GM18498 (cell line): Measurements from ENCODE around the gene MS4A15.
"Not testable (repeated sequence)": the region's sequence is repeated elsewhere in the genome, so short reads cannot be mapped to it uniquely, and the experiment has no call there.

ENCODE experiments used
- ATAC-seq: cut with Tn5 transposase; IDR thresholded peaks from one replicate; pipeline ENCODE4 v1.9.1; 2021; ENCODE audit warnings: mild to moderate bottlenecking, moderate library complexity; ENCODE audit not compliant: unreplicated experiment

MS4A15 gene

DNA sequence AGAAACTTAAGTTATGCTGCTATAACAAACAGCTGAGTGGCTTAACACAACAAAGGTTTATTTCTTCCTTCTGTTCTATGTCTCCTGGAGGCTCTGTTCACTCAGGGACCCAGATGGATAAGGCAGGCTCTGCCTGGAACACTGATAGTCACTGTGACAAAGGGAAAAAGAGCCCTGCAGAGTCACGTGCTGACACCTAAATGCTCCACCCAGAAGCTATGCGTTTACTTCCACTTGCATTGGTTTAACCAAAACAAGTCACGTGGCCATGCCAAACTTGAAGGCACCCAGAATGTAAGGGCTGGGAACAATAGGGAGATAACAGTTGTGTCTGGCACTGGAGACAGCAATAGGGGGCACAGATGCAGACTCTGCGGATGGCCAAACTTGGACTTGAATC is 3.4 kb upstream of the MS4A15 start:
- no peak for ATAC-seq

DNA sequence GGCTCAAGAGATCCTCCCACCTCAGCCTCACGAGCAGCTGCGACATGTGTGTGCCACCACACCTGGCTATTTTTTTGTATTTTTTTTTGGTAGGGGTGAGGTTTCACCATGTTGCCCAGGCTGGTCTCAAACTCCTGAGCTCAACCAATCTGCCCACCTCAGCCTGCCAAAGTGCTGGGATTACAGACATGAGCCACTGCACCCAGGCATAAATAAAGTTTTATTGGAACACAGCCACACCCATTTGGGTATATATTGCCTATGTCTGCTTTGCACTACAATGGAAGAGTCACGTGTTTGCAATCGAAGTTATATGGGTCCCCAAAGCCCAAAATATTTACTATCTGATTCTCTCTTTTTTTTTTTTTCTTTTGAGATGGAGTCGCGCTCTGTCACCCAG is 1.8 kb upstream of the MS4A15 start:
- ATAC-seq = no peak

DNA sequence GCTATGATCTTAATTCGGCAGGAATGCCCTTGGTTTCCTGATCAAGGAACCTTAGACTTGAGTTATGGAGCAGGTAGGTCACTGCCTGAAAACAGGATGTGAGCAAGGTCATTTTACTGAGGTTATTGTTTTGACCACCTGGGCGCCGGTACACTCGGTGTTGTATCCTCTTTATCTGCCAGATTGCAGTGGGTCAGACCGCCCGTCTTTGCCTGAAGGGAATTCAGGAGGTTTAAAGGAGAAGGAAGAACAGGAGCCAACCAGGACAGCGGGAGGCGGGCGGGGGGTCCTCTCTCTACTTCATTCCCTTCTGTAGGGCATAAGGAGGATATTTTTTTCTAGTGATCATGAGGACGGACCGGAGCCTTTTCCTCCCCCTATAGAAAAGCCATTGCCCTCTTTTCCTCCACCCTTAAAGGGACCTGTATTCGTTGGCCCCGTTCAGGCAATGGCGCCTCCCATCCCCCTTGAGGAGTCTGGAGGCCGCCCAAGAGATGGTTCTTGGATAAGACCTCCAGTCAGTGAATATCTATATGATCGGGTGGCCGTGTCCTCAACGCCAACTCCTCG is 649 bp downstream of the MS4A15 start:
- no peak for ATAC-seq

DNA sequence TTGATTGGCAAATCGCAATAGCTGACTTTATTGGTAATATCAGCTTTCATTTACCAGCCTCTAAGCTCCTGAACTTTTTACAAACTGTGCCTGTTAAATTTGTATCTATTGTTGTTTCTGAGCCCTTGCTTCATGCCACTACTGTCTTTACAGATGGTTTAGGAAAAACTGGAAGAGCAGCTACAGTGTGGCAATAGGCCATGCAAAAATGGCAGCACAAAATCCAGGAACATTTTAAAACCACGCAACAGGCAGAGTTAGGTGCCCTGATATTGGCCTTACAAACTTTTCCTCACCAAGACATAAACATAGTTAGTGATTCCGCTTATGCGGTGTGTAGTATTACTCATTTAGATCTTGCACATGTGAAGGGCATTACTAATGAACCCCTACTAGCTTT is 2.0 kb downstream of the MS4A15 start:
- ATAC-seq = not testable (repeated sequence)

DNA sequence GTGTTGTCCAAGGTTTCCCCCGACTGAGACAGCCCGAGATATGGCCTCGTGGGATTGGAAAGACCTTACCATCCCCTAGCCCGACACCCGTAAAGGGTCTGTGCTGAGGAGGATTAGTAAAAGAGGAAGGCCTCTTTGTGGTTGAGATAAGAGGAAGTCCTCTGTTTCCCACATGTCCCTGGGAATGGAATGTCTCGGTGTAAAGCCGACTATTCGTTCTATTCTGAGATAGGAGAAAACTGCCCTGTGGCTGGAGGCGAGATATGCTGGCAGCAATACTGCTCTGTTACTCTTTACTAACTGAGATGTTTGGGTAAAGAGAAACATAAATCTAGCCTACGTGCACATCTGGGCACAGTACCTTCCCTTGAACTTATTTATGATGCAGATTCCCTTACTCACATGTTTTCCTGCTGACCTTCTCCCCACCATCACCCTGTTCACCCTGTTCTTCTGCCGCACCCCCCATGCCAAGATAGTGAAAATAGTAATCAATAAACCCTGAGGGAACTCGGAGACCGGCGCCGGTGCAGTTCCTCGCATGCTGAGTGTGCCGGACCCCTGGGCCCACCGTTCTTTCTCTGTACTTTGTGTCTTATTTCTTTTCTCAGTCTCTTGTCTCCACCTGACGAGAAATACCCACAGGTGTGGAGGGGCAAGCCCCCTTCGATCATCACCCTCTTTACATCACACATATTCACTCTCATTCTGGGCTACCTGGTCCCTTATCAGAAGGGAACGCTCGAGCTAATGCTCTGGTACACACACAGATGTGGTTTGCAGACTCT is 3.0 kb downstream of the MS4A15 start:
- ATAC-seq = not testable (repeated sequence)

DNA sequence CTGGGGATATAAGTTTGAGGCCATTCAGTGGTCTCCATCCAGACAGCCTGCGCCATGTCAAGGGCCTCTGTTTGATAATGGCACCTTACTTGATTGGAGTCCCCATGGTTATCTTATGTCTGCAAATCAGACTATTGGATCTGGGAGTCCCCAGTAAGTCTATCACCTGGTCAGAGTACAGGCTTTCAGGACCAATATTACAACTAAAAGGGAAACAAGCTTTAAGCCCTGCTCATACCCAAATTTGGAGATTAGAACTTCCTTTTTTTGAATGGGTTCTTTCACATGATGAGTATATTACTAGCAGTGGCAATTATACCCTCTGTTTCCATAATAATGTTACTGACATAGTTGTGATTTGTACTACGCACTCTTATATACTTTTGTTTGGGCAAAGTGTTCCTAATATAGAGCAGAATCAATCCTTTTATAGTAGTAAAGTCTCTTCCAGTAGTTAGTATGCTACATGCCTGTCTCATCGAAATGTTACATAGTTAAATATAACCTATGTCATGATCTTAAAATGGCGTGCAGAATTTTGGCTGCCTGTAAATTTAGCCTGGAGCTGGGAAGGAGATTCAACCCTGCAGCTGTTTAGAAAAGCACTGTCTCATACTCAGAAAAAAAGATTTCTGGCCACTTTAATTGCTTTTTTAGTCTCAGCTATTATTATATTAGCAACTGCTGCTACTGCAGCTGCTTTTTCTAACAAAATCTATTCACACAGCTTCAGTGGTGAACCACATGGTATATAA is 4.9 kb downstream of the MS4A15 start:
- peak; percentile 36 for ATAC-seq

DNA sequence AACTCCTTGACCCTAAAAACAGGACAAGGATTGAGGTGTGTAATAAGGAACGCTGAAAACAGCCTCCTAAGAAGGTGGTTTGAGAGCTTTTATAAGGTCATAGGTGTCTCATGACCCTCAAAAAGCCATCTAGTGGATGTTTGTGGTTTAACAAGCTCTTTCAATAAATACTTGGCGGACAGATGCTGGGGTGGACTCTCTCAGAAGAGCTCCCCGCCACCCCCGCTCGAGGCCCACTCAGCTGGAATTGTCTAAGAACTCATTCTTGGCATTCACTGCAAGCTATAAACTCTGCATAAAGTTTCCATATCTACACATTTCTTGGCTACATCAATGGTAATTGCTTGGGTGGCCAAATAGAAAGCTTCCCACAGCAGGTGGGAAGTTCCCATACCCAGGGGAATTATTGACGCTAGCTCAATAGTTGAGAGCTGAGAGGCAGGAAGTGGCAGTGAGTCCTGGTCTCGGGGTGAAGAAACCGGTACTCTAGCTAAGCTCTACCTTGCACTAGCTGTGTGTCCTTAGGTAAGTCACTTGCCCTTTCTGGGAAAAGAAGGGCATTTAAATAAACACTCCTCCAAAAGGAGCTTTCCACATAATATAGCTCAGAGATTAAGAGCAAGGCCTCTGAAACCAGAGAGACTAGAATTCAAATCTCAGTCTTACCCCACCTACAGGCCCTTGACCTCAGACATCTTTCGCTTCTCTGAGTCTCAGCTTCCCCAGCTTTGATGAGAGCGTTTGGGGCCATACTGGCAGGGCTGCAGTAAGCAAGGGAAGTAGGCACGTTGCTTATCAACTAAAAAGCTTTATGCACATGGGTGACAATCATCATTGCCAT is 6.4 kb downstream of the MS4A15 start:
- peak; percentile 67 for ATAC-seq

DNA sequence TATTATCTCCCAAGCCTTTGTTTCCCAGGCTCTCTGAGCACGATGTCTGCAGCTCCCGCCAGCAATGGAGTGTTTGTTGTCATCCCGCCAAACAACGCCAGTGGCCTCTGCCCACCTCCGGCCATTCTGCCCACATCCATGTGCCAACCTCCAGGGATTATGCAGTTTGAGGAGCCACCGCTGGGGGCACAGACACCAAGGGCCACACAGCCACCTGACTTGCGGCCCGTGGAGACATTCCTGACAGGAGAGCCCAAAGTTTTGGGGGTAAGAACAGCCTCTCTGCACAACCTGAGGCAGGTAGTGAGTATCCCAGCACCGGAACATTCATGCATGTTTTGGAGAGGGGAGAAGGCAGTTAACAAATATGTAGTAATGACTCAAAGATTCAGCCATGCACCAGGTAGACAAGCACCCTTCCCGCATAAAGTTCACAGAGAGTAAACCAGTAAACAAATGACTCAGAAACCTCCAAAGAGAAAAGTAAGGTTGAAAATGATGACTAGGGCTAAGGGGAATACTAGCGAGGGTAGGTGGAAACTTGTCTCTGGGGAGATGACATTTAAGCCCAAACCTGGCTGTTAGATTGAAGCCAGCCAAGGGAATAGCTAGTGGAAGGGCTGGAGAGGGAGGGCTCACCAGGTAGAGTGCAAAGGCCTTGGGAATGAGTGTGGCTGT is 7.2 kb downstream of the MS4A15 start:
- no peak for ATAC-seq

DNA sequence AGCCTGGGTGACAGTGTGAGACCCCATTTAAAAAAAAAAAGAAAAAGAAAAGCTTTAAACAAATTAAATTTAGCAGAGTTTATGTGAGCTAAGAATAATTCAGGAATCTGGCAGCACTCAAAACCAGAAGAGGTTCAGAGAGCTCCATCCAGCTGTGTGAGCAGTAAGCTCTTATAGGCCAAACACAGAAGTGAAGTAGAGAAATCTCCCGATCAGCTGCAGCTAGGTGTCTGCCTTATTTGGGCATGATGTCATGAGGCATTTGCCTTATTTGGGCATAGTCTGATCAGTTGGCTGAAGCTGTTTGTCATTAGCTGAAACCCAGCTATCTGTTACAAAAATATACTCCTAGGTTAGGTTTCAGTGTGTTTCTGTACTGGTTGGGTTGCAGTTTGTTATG is 8.2 kb downstream of the MS4A15 start:
- ATAC-seq = peak; percentile 32

DNA sequence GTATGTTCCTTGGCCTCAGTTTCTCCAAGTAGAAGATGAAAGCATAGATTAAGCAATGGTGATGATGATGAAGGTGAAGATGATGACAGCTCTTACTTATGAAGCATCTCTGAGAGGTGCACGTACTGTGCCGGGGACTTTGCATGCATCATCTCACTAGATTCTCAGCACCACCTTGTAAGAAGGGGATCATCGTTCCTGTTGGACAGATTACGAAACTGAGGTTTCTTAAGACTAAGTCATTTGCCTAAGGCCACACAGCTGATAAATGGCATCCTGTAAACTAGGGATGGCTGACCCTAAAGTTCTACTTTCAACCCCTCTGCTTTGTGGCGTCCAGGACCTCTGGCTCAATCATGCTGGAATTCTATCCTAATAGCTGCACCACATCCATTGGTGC is 8.7 kb downstream of the MS4A15 start:
- no peak for ATAC-seq

DNA sequence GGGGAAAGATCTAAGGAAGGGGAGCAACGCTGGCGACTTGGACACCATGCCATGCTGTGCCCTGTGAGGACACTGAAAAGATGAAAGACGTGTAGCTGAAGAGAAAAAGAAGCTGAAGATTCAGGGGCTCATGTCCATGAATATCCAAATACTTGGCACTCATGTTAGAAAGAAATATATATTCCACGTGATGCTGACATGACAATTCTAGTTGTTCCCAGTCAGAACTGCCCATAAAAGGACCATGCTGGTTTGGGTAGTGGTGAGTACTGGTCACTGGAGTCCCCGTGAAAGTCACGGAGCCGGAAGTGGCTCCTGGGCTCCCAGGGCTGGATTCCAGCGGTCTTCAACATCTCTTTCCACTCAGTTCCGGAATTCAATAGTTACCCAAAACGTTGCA is 9.9 kb downstream of the MS4A15 start:
- ATAC-seq = no peak

DNA sequence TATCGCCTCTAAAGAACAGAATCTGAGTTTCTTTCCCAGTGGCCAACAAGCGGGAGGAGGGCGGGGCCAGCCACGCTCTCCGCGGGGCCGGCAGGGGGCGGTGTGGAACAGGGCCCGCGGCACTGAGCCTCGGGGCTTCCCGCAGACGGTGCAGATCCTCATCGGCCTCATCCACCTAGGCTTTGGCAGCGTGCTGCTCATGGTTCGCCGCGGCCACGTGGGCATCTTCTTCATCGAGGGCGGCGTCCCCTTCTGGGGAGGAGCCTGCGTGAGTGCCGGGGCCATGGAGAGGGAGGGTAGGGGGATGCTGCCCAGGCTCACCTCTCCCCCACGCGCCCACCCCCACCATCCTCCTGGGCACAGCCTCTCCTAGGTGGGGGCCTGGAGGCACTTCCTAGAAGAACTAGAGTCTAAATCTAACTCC is 10.7 kb downstream of the MS4A15 start:
- ATAC-seq = no peak

DNA sequence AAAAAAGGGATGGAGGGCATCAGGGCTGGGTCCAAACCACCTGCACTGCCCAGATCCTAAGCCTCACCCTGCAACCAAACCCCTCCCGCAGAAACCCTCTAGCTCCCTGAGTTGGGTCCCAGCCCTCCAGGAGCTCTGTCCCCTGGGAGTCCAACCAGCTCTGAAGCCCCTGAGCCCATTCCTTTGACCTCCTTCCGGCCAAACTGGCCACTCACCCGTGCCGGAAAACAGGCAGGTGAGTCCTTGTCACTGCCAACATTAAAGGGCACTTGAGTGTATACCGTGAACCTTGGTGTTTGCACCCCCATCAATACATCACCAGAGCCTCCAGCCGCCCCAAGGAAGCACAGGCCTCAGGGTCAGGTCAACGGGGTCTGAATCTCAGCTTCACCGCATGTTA is 11.5 kb downstream of the MS4A15 start:
- ATAC-seq = no peak

DNA sequence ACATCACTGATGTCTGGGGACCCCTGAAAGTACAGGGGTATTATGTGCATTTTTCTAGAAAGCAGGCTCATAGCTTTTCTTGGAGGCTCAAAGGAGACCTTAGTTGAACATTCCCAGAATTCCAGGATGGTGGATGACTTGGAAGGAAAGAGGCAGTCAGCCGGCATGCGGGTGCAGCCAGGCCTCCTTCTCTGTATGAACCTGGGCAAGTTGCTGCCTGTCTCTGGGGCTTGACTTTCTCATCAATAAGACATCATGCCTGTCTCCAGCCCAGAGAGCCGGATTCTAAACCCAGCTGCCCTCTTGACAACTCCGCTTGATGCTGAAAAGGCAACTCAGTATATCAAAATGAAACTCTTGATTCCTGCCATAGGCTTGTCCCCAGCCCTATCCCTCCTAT is 12.6 kb downstream of the MS4A15 start:
- no peak for ATAC-seq

DNA sequence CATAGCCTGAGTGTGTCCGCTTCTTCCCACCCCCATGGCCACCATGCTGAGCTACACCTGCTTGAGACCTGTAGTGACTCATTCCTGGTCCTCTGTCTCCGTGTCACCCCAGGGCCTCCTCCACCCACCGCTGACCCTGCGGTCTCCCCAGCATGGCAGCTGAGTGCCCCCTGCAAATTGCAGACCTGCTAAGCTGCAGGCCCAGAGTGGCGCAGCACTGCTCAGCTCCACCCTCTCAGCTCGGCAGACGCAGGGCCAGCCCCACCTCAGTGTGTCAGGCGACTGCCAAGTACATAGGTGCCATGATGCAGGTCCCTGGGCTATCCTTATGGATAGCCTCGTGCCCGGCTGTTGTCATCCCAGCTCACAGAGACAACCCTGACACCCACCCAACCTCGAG is 13.1 kb downstream of the MS4A15 start:
- ATAC-seq = no peak

DNA sequence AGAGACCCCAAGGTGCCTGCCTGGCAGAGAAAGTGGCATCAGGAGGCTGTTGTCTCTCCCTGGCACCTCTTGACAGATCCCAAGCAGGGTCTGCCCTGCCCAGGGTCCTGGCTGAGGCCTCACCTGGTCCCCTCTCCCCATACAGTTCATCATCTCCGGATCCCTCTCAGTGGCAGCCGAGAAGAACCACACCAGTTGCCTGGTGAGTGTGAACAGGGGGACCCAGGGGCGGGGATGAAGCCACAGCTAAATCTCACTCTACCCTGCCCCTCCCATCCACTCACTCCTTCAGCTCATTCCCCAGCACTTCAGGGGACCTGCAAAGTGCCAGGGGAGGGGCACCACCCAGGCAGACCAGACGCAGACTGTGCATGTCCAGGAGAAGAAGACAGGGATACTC is 14.5 kb downstream of the MS4A15 start:
- ATAC-seq = no peak

DNA sequence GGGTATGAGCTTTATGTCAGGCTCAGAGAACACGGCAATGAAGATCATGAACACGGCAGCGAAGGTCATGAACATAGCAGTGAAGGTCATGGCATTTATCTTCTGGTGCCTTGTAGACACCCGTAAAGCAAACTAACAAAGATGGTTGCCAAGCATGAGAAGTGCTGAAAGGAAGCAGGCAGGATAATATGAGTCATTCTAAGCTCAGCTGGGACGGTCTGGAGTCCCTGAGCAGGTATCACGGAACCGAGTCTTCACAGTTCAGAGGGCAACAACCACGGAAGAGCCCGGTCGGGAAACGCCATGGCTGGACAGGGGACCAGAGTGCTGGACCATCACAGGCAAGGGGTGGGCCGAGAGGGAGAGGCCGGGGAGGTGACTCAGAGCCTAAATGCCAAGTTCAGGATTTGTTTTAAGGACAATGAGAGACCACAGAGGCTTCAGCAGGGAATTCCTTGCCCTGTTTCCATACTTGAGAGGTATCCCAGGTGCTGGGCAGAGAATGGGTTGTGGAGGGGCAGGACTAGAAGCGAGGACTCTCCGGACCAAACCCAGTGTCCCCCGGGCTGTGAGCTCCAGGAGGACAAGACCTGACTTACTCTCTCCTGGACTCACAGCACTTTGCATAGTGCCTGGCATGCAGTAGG is 15.3 kb downstream of the MS4A15 start:
- no peak for ATAC-seq

DNA sequence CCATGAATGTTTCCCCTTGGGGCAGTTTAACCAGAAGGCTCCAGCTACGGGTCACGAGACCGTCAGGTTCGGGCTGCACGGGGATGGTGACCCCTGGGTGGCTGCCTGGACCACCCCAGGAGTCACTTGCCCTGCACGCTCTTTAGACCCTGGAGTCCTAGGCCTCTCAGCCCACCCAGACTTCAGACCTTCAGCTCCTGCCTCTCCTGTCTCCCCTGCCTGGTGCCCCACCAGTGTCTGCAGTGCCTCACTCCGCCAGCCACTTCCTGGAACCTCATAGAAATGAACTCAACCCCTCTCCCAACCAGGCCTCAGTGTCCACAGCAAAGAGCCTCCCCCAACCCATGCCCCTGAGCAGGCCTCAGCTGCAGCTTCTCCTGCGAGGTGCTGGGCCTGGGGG is 16.0 kb downstream of the MS4A15 start:
- no peak for ATAC-seq

DNA sequence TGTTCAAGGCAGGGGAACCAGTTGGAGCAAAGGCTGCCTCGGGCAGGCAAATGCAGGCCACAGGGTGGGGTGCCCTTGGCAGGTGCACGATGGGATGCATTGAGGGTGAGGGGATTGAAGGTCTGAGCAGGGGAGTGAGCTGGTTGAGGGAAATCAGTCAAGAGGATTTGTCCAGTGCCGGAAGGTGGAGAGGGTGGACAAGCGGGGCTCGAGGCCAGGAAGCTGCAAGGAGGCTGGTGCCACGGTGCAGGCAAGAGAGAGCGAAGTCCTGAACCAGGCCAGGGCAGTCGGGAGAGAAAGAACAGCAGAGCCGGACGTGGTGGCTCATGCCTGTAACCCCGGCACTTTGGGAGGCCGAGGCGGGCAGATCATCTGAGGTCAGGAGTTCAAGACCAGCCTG is 18.1 kb downstream of the MS4A15 start:
- no peak for ATAC-seq

DNA sequence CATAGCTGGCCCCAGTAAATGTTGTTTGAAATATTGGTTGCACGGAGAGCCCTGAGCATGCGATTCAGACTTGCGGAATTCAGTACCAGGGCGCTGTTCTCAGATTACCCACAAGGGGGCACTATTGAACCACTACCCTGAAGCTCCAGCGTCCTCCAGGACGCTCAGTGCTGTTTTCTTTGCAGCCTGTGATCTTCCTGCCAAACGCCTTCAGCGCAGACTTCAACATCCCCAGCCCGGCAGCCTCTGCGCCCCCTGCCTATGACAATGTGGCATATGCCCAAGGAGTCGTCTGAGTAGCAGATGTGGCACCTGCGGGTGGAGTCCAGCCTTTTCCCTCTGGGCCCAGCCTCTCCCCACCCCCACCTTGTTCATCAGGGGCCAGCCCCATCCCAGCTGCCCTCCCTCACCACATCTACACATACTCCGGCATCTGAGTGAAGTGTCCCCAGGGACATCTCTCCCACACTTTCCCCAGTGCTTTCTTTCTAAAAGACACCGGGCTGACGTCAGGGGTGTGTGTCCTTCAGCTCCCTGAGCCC is 18.8 kb downstream of the MS4A15 start:
- peak; percentile 83 for ATAC-seq
